MCF 10A (cell line): ENCODE data around the gene MED15. TPM values are rescaled to one million over a fixed set of nuclear protein-coding genes. Genes with fewer than 3 reads are reported as not detected.

ENCODE experiments used
- BruUV-seq: library from RNA; stranded (reverse); fragments of 400-500 nt; replicated peaks from 2 replicates; lab custom pipeline; 2021; lab: Mats Ljungman, UMichigan
- CTCF ChIA-PET: fragments of 300-600 bp; sonication (Branson Sonifier 250); formaldehyde crosslinking; extraction: SDS; loops from one replicate; lab custom pipeline; 2021; ENCODE audit warnings: antibody characterized with exemption, inconsistent platforms; lab: Yijun Ruan, JAX
- POLR2A ChIA-PET: fragments of 300-600, 350-650 bp; sonication (Branson Sonifier 250); formaldehyde crosslinking; extraction: SDS; loops from one replicate; lab custom pipeline; 2020; ENCODE audit warnings: antibody characterized with exemption, inconsistent platforms; lab: Yijun Ruan, JAX
- DNase-seq: peaks from one replicate; pipeline ENCODE4 v3.0.0-alpha.2; 2018; ENCODE audit not compliant: unreplicated experiment
- H3K27ac Mint-ChIP-seq: one replicate; pipeline ENCODE4 v1.8.0; 2022; ENCODE audit warnings: mild to moderate bottlenecking, low read depth, mixed read lengths; ENCODE audit not compliant: unreplicated experiment
- H3K27me3 Mint-ChIP-seq: one replicate; pipeline ENCODE4 v1.8.0; 2022; ENCODE audit warnings: mixed read lengths; ENCODE audit not compliant: insufficient read depth, unreplicated experiment
- H3K36me3 Mint-ChIP-seq: one replicate; pipeline ENCODE4 v1.8.0; 2022; ENCODE audit warnings: mild to moderate bottlenecking, moderate library complexity, mixed read lengths; ENCODE audit not compliant: insufficient read depth, unreplicated experiment
- H3K4me1 Mint-ChIP-seq: one replicate; pipeline ENCODE4 v1.8.0; 2022; ENCODE audit warnings: mixed read lengths; ENCODE audit not compliant: insufficient read depth, unreplicated experiment
- H3K4me3 Mint-ChIP-seq: one replicate; pipeline ENCODE4 v1.8.0; 2022; ENCODE audit warnings: mild to moderate bottlenecking, moderate library complexity, mixed read lengths; ENCODE audit not compliant: unreplicated experiment
- H3K9me3 Mint-ChIP-seq: one replicate; pipeline ENCODE4 v1.8.0; 2022; ENCODE audit warnings: mixed read lengths; ENCODE audit not compliant: unreplicated experiment
- CTCF ChIP-seq: fragments of 200-600 bp; IDR thresholded peaks from one replicate; pipeline ENCODE4 v1.8.0; 2022; ENCODE audit warnings: antibody characterized with exemption, mild to moderate bottlenecking; ENCODE audit not compliant: unreplicated experiment
- intact Hi-C: fragments of 100-400 bp; cut with micrococcal nuclease; formaldehyde crosslinking; loops from 2 replicates; pipeline ENCODE4 v1.14.1; 2022
- total RNA-seq: library from RNA; stranded (reverse); gene quantifications from 2 replicates; pipeline ENCODE4 v1.2.3, GENCODE V29; 2022

The MED15 gene
- total RNA-seq, 1 experiment from 2014 or later, result 122 TPM

GRCh38 chr22:20632082-20632481, 124.7 kb downstream of the MED15 start:
- no peak overlapping the region for H3K4me3 Mint-ChIP-seq
- intact Hi-C loops, result no loop called here
- peaks cover 70% of the 10 kb centered on the region for H3K27me3 Mint-ChIP-seq

GRCh38 chr22:20632518-20632917, 125.1 kb downstream of the MED15 start:
- H3K36me3 Mint-ChIP-seq, result no peaks in the 10 kb centered on the region
- no peak for TF ChIP-seq CTCF
- BruUV-seq, result no TSS peak
- no peak overlapping the region for H3K4me3 Mint-ChIP-seq
- ChIA-PET CTCF (interaction anchor here (0.6 to 1.1 kb wide), 2 partner anchors 25 to 471 kb away, joined by 3 read pairs; no protein-coding TSS in a partner anchor), POLR2A (no interaction called here)
- peaks cover 70% of the 10 kb centered on the region for H3K27me3 Mint-ChIP-seq
- H3K27ac Mint-ChIP-seq, result no peak overlapping the region
- no peaks in the 10 kb centered on the region for H3K4me1 Mint-ChIP-seq
- DNase-seq, result no peak
- intact Hi-C loops, result no loop called here
- H3K9me3 Mint-ChIP-seq, result no peaks in the 10 kb centered on the region

More at GRCh38 chr22:20632082-20632481, 124.7 kb downstream of the MED15 start:
- no peak for DNase-seq
- CTCF ChIA-PET, result interaction anchor here (0.6 kb wide), 1 partner anchor 470 kb away, joined by 3 read pairs; no protein-coding TSS in a partner anchor
- Mint-ChIP-seq H3K4me1 (no peaks in the 10 kb centered on the region), H3K27ac (no peak overlapping the region), H3K36me3 (no peaks in the 10 kb centered on the region), H3K9me3 (no peaks in the 10 kb centered on the region)
- no peak for TF ChIP-seq CTCF
- BruUV-seq, result no TSS peak
- POLR2A ChIA-PET, result no interaction called here

GRCh38 chr22:20634560-20635226, 127.3 kb downstream of the MED15 start:
- H3K36me3 Mint-ChIP-seq, result no peaks in the 10 kb centered on the region
- POLR2A ChIA-PET, result interaction anchor here (0.6 kb wide), 1 partner anchor 11 kb away, joined by 3 read pairs; no protein-coding TSS in a partner anchor
- no peak overlapping the region for H3K4me3 Mint-ChIP-seq
- no peaks in the 10 kb centered on the region for H3K4me1 Mint-ChIP-seq
- CTCF ChIA-PET, result interaction anchor here (0.7 to 1.1 kb wide), 2 partner anchors 25 to 107 kb away, joined by 3 to 4 read pairs; no protein-coding TSS in a partner anchor
- H3K27me3 Mint-ChIP-seq, result peaks cover 71% of the 10 kb centered on the region
- intact Hi-C loops, result no loop called here
- BruUV-seq, result no TSS peak
- H3K9me3 Mint-ChIP-seq, result peaks cover 1% of the 10 kb centered on the region
- DNase-seq, result no peak
- no peak for TF ChIP-seq CTCF
- H3K27ac Mint-ChIP-seq, result no peak overlapping the region

- DNase-seq, result no peak
- Mint-ChIP-seq H3K36me3 (no peaks in the 10 kb centered on the region), H3K4me1 (no peaks in the 10 kb centered on the region), H3K27me3 (peaks cover 69% of the 10 kb centered on the region), H3K4me3 (no peak overlapping the region), H3K9me3 (peaks cover 6% of the 10 kb centered on the region), H3K27ac (no peak overlapping the region)
- POLR2A ChIA-PET, result interaction anchor here (0.6 kb wide), 1 partner anchor 10 kb away, joined by 3 read pairs; no protein-coding TSS in a partner anchor
- no TSS peak for BruUV-seq
- no peak for TF ChIP-seq CTCF
- CTCF ChIA-PET, result interaction anchor here (0.7 to 1.1 kb wide), 2 partner anchors 25 to 107 kb away, joined by 3 to 4 read pairs; no protein-coding TSS in a partner anchor
- intact Hi-C loops, result no loop called here
Measured at GRCh38 chr22:20635227-20635591, 127.8 kb downstream of the MED15 start.
